Mesodermal cell (in vitro differentiated cells): ENCODE data around the gene SOX6.

Experiments
- H3K27ac ChIP-seq: 2 replicates; pipeline ENCODE4 v1.7.0; 2013; ENCODE audit warnings: mild to moderate bottlenecking, low read depth, low read length, moderate library complexity; ENCODE audit not compliant: severe bottlenecking
- H3K36me3 ChIP-seq: 2 replicates; pipeline ENCODE4 v1.7.1; 2013; ENCODE audit warnings: mild to moderate bottlenecking, low read length, moderate library complexity; ENCODE audit not compliant: control insufficient read depth, insufficient read depth
- H3K4me1 ChIP-seq: one replicate; pipeline ENCODE4 v1.7.1; 2013; ENCODE audit warnings: mild to moderate bottlenecking, low read length; ENCODE audit not compliant: insufficient read depth, control insufficient read depth, poor library complexity, severe bottlenecking
- H3K4me3 ChIP-seq: 2 replicates; pipeline ENCODE4 v1.7.0; 2013; ENCODE audit warnings: low read length, control low read depth, mild to moderate bottlenecking; ENCODE audit not compliant: insufficient read depth, poor library complexity, severe bottlenecking; ENCODE audit errors: extremely low read depth
- H3K9me3 ChIP-seq: 2 replicates; pipeline ENCODE4 v1.7.1; 2013; ENCODE audit warnings: mild to moderate bottlenecking, low read length, moderate library complexity; ENCODE audit not compliant: control insufficient read depth
- WGBS, 2 experiments: methylation state at CpG; one replicate each; pipeline ENCODE4 v1.1.5; 2013; ENCODE audit warnings: missing lambda C conversion rate in 2 of 2; ENCODE audit not compliant: insufficient coverage in 2 of 2; 5-methylcytosine and 5-hydroxymethylcytosine counted together

SOX6 gene

GRCh38 chr11:16169956-16170847 is 186.1 kb downstream of the SOX6 start:
- Histone ChIP-seq H3K36me3 (no peaks in the 10 kb centered on the region), H3K9me3 (no peaks in the 10 kb centered on the region), H3K4me1 (no peaks in the 10 kb centered on the region), H3K4me3 (no peak overlapping the region), H3K27ac (peak overlapping the region; percentile 2)
- 77 to 90% methylated on average over 2 to 4 of the region's 7 CpGs for WGBS, 2 experiments

GRCh38 chr11:16169541-16169940 is 186.8 kb downstream of the SOX6 start:
- Histone ChIP-seq H3K9me3 (no peaks in the 10 kb centered on the region), H3K4me3 (no peak overlapping the region), H3K36me3 (no peaks in the 10 kb centered on the region), H3K4me1 (no peaks in the 10 kb centered on the region), H3K27ac (peak overlapping the region; percentile 2)

GRCh38 chr11:16167706-16168487 is 188.4 kb downstream of the SOX6 start:
- no peak overlapping the region for H3K27ac ChIP-seq
- WGBS, 2 experiments: 89 to 100% methylated on average over 2 of the region's 3 CpGs

GRCh38 chr11:16166571-16166970 is 189.8 kb downstream of the SOX6 start:
- WGBS, 2 experiments: no CpG with 5 or more reads among the region's 1 CpG

More at GRCh38 chr11:16167706-16168487, 188.4 kb downstream of the SOX6 start:
- H3K9me3 ChIP-seq: no peaks in the 10 kb centered on the region
- H3K4me1 ChIP-seq: no peaks in the 10 kb centered on the region
- no peak overlapping the region for H3K4me3 ChIP-seq
- no peaks in the 10 kb centered on the region for H3K36me3 ChIP-seq

DNA sequence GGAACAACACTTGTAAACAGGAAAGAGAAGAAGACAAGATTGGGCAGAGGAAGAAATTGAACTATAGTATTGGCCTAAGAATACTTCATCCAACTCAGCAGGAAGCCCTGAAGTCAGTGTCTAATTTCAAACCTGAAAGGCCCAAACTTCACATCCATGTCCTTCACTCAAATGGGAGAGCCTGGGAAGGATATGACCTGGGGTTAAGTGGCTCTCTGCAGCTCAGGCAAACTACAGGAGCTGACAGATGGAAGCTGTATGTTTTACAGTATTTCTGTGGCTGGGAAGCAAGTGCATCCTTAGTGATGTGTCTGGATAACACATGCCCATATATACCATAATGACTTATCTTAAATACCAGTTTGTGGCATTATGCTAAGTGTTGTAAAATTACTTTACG is 196.2 kb downstream of the SOX6 start:
- Histone ChIP-seq H3K4me1 (peaks cover 2% of the 10 kb centered on the region), H3K4me3 (no peak overlapping the region), H3K9me3 (no peaks in the 10 kb centered on the region), H3K36me3 (no peaks in the 10 kb centered on the region), H3K27ac (no peak overlapping the region)
- no CpG with 5 or more reads among the region's 1 CpG for WGBS, 2 experiments

More at GRCh38 chr11:16166571-16166970, 189.8 kb downstream of the SOX6 start:
- Histone ChIP-seq H3K4me1 (no peaks in the 10 kb centered on the region), H3K36me3 (no peaks in the 10 kb centered on the region), H3K27ac (no peak overlapping the region), H3K9me3 (no peaks in the 10 kb centered on the region), H3K4me3 (no peak overlapping the region)

GRCh38 chr11:16158426-16158994 is 197.8 kb downstream of the SOX6 start:
- Histone ChIP-seq H3K9me3 (no peaks in the 10 kb centered on the region), H3K4me3 (no peak overlapping the region), H3K4me1 (peaks cover 14% of the 10 kb centered on the region), H3K36me3 (no peaks in the 10 kb centered on the region), H3K27ac (no peak overlapping the region)

DNA sequence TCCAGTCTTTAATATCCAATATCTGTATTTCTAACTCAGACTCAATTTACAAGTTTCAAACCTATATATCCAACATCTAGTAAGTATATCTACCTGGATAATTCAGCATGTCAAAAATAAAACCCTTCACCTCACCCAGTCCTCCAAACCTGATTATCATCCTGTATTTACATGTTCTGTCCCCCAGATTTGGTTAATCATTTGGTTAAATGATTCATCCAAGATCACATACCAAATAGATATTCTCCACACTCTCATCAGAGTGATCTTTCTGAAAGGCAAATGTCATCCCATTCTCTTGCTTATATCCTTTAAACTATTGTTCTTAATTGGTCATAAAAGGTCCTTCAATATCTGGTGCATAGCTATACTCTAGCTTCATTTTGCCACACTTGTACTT is 199.0 kb downstream of the SOX6 start:
- no peaks in the 10 kb centered on the region for H3K9me3 ChIP-seq
- H3K4me3 ChIP-seq: no peak overlapping the region
- no peak overlapping the region for H3K27ac ChIP-seq
- no peaks in the 10 kb centered on the region for H3K36me3 ChIP-seq
- peaks cover 15% of the 10 kb centered on the region for H3K4me1 ChIP-seq

DNA sequence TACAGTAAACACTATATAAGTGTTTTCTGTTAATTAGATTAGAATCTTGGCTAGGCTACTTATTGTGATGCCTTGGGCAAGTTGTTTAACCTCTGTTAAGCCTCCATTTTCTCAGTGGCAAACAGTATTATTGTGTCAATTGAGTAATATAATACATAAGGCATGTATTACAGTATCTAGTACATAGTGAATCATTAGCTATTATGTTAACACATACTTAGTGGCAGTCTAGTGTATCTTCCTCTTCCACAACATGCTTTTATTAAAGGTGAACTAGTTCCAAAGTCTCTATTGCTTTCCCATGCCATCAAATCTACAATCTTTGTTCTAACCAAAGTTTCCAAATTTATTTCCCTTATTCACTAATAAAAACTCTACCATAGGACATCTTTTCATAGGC is 200.9 kb downstream of the SOX6 start:
- H3K27ac ChIP-seq: peak overlapping the region; percentile 65
- peaks cover 15% of the 10 kb centered on the region for H3K4me1 ChIP-seq
- no peaks in the 10 kb centered on the region for H3K36me3 ChIP-seq
- H3K4me3 ChIP-seq: no peak overlapping the region
- no peaks in the 10 kb centered on the region for H3K9me3 ChIP-seq

DNA sequence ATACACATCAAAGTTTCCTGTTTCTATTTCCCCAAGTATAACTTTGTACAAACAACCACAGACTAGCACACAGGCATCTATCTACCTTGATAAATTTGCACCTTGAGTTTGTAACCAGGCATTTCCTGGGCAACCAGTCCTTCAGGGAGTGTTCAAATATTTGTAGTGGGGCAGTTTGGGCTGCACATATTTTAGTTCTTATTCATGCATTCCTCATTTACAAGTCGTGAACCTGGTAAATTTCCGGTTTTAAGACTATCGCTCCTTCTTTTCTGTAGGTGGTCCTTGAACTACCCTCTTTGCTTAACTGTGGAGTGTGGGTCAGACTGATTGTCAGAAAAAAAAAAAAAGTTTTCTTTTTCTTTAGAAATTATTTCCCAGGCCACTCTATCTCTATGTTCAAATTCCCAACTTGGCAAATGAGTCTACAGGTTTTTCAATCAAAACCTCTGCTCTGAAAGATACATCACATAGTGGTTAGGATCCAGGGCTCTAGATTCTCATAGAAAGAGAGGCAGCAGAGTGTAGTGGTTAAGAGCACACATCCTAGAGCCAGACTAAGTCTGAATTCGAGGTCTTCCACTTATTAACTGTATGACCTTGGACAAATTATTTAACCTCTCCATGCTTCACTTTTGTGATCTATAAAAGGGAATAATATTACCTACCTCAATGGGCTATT is 201.5 kb downstream of the SOX6 start:
- peak overlapping the region; percentile 65 for H3K27ac ChIP-seq
- H3K9me3 ChIP-seq: no peaks in the 10 kb centered on the region
- no peak overlapping the region for H3K4me3 ChIP-seq
- H3K36me3 ChIP-seq: no peaks in the 10 kb centered on the region
- peaks cover 15% of the 10 kb centered on the region for H3K4me1 ChIP-seq
- no CpG with 5 or more reads among the region's 4 CpGs for WGBS, 2 experiments

DNA sequence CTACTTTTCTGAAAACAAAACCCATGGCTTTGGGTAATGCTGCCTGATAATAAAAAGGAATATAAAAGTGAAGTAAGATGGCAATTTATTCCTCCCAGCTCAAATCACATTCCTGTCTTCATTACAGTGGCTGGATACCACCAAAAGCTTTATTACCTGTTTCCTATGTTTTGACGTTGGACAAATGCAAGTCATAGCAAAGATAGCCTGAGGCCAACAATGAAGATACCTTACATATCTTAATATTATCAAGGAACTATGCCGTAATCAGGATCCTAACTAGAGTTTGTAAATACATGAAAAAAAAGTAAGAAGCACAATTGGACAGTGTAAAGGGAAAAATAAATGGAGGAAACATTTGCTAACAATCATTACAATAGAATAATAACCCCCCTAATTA is 202.4 kb downstream of the SOX6 start:
- WGBS, 2 experiments: 57 to 100% methylated on average over 1 of the region's 2 CpGs
- no peaks in the 10 kb centered on the region for H3K9me3 ChIP-seq
- H3K36me3 ChIP-seq: no peaks in the 10 kb centered on the region
- H3K4me1 ChIP-seq: peaks cover 20% of the 10 kb centered on the region
- peak overlapping the region; percentile 42 for H3K27ac ChIP-seq
- no peak overlapping the region for H3K4me3 ChIP-seq
